GM12875 (cell line): ENCODE results near the gene RBM10.

ENCODE experiments used
- H3K4me3 ChIP-seq: one replicate; pipeline ENCODE4 v1.5.1; 2011; ENCODE audit warnings: low read depth, low read length, control low read depth
- TF ChIP-seq, protein P1 (sequence below): IDR thresholded peaks from 2 replicates; pipeline ENCODE4 v1.5.1; 2011; ENCODE audit warnings: low read depth, mild to moderate bottlenecking, control low read depth, inconsistent platforms, low read length, moderate library complexity, borderline replicate concordance; ENCODE audit not compliant: insufficient read depth

Gene RBM10

DNA sequence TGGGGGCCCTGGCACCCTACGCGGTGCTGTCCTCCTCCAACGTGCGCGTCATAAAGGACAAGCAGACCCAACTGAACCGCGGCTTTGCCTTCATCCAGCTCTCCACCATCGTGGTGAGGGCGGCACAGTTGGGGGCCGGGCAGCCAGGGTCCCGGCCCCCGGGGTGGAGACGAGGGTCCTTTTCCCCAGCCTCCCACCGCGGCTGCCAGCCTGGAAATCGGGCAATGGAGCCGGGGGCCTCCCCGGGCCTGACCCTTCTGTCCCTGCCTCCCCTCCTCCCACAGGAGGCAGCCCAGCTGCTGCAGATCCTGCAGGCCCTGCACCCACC, 34.9 kb downstream of the RBM10 start:
- TF ChIP-seq, protein P1, sequence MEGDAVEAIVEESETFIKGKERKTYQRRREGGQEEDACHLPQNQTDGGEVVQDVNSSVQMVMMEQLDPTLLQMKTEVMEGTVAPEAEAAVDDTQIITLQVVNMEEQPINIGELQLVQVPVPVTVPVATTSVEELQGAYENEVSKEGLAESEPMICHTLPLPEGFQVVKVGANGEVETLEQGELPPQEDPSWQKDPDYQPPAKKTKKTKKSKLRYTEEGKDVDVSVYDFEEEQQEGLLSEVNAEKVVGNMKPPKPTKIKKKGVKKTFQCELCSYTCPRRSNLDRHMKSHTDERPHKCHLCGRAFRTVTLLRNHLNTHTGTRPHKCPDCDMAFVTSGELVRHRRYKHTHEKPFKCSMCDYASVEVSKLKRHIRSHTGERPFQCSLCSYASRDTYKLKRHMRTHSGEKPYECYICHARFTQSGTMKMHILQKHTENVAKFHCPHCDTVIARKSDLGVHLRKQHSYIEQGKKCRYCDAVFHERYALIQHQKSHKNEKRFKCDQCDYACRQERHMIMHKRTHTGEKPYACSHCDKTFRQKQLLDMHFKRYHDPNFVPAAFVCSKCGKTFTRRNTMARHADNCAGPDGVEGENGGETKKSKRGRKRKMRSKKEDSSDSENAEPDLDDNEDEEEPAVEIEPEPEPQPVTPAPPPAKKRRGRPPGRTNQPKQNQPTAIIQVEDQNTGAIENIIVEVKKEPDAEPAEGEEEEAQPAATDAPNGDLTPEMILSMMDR: no peak
- no peak overlapping the region for H3K4me3 ChIP-seq

- no peak overlapping the region for H3K4me3 ChIP-seq
- TF ChIP-seq, protein P1: no peak
Measured at GRCh38 chrX:47180346-47180745, 35.3 kb downstream of the RBM10 start.

DNA sequence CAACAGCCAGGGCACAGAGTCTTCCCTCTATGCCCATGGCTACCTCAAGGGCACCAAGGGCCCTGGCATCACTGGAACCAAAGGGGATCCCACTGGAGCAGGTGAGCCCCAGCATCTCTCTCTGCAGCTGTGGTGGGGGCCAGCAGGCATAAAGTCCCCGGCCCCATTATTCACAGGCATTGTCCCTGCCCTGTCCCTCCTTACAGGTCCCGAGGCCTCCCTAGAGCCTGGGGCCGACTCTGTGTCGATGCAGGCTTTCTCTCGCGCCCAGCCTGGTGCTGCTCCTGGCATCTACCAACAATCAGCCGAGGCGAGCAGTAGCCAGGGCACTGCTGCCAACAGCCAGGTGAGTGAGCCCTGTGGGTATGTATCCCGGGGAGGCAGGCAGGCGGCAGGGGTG, 36.3 kb downstream of the RBM10 start:
- TF ChIP-seq, protein P1: no peak
- H3K4me3 ChIP-seq: no peak overlapping the region

DNA sequence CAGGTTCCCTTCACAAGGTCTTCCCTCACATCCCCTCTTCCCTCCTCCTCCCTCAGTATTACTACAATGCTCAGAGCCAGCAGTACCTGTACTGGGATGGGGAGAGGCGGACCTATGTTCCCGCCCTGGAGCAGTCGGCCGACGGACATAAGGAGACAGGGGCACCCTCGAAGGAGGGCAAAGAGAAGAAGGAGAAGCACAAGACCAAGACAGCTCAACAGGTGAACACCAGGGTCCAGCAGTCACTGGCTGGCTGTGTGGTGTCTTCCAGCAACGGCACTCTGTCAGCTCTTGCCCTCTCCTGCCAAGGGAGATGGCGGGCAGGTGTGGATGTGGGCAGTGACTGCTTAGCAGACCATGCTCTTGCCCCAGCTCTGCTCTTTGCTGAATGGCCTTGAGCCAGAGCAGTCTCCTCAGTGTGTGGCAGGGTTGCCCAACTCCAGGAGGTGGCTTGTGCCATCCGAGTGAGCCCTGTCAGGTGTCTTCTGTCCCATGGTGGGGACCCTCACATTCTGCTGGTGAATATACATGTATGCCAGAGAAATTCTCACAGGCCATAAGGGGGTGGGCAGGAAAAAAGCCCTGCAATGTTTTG, 37.2 kb downstream of the RBM10 start:
- TF ChIP-seq, protein P1: no peak
- no peak overlapping the region for H3K4me3 ChIP-seq

DNA sequence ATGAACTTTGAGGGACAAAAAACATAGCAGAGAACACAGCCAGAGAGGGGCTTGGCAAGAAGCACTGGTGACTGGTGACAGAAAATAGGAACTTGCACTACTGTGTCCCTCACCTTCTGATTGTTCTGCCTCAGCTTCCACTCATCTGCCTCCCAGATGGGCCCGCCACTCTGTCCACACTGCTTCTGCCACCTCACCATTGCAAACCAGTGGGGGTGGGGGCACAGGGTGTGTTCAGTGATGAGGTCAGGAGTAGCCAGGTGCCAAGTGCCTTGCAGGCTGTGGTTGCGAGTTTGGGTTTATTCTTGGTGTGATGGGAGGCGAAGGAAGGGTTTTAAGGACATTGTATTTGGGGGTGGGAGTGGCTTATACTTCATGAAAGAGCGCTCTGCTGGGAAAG, 39.5 kb downstream of the RBM10 start:
- TF ChIP-seq, protein P1: no peak
- H3K4me3 ChIP-seq: no peak overlapping the region

DNA sequence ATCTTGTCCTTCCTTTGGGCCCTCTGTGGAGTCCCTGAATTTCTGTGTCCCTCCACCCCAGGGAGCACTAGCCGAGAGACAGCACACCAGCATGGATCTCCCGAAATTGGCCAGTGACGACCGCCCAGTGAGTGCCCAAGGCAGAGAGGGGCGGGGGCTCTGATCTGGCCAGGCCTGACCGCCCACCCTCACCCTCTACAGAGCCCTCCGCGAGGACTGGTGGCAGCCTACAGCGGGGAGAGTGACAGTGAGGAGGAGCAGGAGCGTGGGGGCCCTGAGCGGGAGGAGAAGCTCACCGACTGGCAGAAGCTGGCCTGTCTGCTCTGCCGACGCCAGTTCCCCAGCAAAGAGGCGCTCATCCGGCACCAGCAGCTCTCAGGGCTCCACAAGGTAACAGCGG, 40.2 kb downstream of the RBM10 start:
- TF ChIP-seq, protein P1: no peak
- H3K4me3 ChIP-seq: no peak overlapping the region

DNA sequence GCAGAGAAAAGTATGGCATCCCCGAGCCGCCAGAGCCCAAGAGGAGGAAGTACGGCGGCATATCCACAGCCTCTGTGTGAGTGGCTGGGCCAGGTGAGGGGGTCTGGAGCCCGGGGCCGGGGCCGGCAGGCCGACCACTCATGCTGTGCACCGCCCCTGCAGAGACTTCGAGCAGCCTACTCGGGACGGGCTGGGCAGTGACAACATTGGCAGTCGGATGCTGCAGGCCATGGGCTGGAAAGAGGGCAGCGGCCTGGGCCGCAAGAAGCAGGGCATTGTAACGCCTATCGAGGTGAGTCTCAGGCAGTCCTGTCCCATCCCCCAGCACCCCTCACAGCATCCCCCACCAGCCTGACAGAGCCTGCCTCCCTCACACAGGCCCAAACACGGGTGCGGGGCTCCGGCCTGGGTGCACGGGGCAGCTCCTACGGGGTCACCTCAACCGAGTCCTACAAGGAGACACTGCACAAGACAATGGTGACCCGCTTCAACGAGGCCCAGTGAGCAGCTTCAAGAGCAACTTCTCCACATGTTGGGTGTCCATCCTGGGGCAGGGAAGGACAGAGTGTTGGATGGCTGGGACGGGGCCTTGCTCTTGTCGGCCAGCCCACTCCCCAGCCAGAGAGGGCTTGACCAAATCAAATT, 41.2 kb downstream of the RBM10 start:
- H3K4me3 ChIP-seq: no peak overlapping the region
- TF ChIP-seq, protein P1: no peak
